HL-60 (cell line): ENCODE results near the gene KCNT2.

Source experiments
- CTCF ChIP-seq: IDR thresholded peaks from one replicate; pipeline ENCODE4 v1.5.1; 2011; ENCODE audit warnings: low read length, control low read depth, inconsistent platforms; ENCODE audit not compliant: insufficient read depth
- POLR2AphosphoS5 ChIP-seq: IDR thresholded peaks from 2 replicates; pipeline ENCODE4 v1.6.1; 2012; ENCODE audit warnings: low read depth
- REST ChIP-seq: IDR thresholded peaks from 2 replicates; pipeline ENCODE4 v1.6.1; 2012; ENCODE audit warnings: low read depth; ENCODE audit not compliant: insufficient replicate concordance

DNA sequence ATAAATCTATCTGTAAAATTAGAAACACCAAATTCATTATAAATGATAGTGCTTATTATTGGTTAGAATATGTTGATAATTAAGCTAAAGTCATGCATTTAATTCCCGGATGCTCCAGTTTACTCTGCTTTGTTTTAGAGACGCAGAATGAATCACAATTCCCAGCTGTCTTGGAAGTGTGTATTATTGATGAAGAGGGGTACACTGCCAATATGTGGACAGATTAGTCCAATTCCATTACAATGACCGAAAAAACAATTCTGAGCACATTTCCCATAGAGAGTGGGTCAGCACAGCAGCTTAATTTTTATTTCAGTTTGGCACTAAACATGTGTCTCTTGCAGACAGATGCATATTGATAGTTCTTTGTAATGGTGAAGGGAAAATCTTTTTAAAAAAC is 146.7 kb downstream of the KCNT2 start:
- TF ChIP-seq CTCF (no peak), REST (no peak), POLR2AphosphoS5 (no peak)
